HG03064 (cell line): ENCODE data around the gene DRAXIN.

Experiments used
- ATAC-seq: cut with Tn5 transposase; IDR thresholded peaks from one replicate; pipeline ENCODE4 v1.9.1; 2021; ENCODE audit warnings: low read depth; ENCODE audit not compliant: unreplicated experiment

The DRAXIN gene

GRCh38 chr1:11684070-11684469, 7.4 kb upstream of the DRAXIN start:
- ATAC-seq, result no peak

GRCh38 chr1:11685210-11685752, 6.2 kb upstream of the DRAXIN start:
- no peak for ATAC-seq

GRCh38 chr1:11688506-11688905, 3.0 kb upstream of the DRAXIN start:
- ATAC-seq, result no peak

GRCh38 chr1:11690397-11691301, 861 bp upstream of the DRAXIN start:
- ATAC-seq, result no peak

- ATAC-seq, result no peak
Measured at GRCh38 chr1:11691928-11692711, 610 bp downstream of the DRAXIN start.

- ATAC-seq, result no peak
Measured at GRCh38 chr1:11693024-11693590, 1.6 kb downstream of the DRAXIN start.

GRCh38 chr1:11693917-11694316, 2.4 kb downstream of the DRAXIN start:
- no peak for ATAC-seq

GRCh38 chr1:11695861-11696260, 4.4 kb downstream of the DRAXIN start:
- ATAC-seq, result no peak

GRCh38 chr1:11697188-11697892, 5.8 kb downstream of the DRAXIN start:
- ATAC-seq, result no peak

GRCh38 chr1:11697893-11698210, 6.3 kb downstream of the DRAXIN start:
- ATAC-seq, result no peak

GRCh38 chr1:11700601-11701467, 9.3 kb downstream of the DRAXIN start:
- no peak for ATAC-seq

- ATAC-seq, result no peak
Measured at GRCh38 chr1:11701551-11701961, 10.0 kb downstream of the DRAXIN start.

GRCh38 chr1:11701981-11702803, 10.7 kb downstream of the DRAXIN start:
- no peak for ATAC-seq

GRCh38 chr1:11703357-11704193, 12.1 kb downstream of the DRAXIN start:
- ATAC-seq, result no peak

- no peak for ATAC-seq
Measured at GRCh38 chr1:11704194-11704529, 12.7 kb downstream of the DRAXIN start.

GRCh38 chr1:11704691-11705475, 13.4 kb downstream of the DRAXIN start:
- no peak for ATAC-seq

- no peak for ATAC-seq
Measured at GRCh38 chr1:11705596-11705995, 14.1 kb downstream of the DRAXIN start.
